HG03025 (cell line): ENCODE measurements around the gene MYO6.

Source experiments
- ATAC-seq: cut with Tn5 transposase; IDR thresholded peaks from one replicate; pipeline ENCODE4 v1.9.1; 2021; ENCODE audit warnings: mild to moderate bottlenecking, moderate library complexity; ENCODE audit not compliant: unreplicated experiment, low FRiP score

Gene MYO6

DNA sequence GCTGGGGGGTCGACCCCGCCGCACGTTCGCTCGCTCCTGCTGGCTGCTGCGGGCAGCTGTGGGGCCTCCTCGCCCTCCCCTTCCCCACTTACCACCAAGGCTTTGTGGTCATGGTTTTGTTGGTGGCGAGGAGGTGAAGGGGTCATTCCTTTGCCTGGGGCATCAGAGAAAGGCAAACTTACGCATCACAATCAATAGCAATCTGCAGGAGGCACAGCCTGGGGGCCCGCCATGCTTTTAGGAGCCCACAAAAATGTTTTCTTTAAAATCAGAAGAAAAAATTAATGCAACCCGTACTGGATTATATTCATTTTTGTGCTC lies 186.4 kb downstream of the MYO6 start:
- no peak for ATAC-seq

DNA sequence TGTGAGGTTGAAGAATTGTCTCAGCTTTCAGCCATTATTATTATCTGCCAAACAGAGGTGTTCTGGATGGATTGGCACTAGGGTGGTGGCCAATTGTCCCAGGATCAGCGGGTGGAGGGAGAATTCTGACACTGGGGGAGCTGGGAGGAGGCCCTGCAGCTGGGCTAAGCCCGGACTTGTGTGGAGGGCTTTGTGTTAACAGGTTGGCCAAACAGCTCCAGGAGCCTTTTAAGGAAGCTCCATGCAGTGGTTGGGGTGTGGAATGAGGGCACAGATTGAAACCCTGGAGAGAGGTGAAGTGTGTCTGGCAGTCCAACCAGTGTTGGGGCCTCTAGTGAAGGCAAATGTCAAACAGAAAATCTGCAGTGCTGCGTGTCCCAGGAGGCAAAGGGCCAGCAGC lies 187.6 kb downstream of the MYO6 start:
- ATAC-seq, result no peak

DNA sequence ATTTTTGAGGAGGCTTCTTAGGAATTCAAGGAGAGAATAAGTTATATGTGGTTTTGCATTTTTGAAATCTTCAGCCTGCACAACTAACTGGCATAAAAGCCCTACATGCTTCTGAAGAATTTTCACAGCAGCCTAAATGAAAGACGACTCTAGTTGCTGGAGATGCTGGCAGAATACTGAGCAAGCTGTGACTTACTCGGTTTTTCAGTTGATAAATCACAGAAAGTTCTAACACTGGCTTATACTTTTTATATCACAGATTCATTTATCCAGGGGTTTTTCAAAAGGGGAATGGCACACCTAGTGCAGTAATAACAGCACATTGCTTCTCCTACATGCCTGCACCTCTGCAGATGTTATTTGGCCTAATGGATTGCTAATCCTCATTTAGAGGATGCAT lies 188.8 kb downstream of the MYO6 start:
- ATAC-seq, result no peak

DNA sequence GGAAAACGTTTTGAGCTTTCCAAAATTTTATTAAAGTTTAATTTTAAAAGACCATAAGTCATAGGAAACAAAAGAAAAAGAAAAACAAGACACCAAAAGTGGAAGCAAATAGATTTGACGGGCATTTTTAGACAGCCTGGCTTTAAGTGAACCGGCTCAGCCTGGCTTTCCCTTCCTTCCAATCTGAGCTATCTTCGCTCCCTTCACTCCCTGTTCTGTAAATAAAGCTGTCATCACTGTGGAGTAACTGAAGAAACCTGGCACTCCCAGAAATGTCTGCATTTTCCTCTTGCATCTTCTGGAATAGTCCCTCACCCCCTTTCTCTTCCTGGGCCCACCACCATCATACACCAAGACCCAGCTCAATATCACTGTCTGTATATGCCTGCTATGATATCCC lies 191.5 kb downstream of the MYO6 start:
- no peak for ATAC-seq

DNA sequence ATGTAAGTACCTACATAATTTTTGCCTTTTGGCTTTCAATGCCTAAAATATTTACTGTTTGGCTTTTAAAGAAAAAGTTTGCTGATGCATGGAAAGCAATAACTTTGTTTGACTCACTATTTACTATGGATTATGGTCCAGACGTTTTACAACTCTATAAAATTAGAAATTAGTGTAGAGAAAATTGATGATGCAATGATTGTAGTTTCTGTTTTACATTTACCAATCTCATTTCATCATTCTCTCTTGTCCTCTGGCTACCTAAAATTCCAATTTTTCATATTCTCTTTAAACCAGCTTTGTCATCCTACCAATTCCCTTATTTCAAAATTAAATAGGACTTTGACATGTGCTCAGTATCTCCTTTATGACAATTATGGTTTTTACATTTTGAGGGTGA lies 192.5 kb downstream of the MYO6 start:
- no peak for ATAC-seq

DNA sequence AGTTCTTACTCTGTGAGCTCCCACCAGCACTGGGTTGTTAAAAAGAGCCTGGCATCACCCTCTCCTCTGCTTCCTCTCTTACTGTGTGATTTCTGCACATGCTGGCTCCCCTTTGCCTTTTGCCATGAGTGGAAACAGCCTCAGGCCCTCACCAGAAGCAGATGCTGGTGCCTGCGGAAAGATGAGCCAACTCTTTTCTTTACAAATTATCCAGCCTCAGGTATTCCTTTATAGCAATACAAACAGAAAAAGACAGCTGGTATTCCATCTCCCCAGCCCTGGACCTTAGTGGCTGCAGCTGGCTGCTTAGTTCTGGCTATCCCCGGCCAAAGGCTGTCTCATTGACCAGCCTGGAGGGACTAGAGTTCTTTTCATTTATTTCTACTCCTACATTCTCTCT lies 194.3 kb downstream of the MYO6 start:
- ATAC-seq, result no peak

DNA sequence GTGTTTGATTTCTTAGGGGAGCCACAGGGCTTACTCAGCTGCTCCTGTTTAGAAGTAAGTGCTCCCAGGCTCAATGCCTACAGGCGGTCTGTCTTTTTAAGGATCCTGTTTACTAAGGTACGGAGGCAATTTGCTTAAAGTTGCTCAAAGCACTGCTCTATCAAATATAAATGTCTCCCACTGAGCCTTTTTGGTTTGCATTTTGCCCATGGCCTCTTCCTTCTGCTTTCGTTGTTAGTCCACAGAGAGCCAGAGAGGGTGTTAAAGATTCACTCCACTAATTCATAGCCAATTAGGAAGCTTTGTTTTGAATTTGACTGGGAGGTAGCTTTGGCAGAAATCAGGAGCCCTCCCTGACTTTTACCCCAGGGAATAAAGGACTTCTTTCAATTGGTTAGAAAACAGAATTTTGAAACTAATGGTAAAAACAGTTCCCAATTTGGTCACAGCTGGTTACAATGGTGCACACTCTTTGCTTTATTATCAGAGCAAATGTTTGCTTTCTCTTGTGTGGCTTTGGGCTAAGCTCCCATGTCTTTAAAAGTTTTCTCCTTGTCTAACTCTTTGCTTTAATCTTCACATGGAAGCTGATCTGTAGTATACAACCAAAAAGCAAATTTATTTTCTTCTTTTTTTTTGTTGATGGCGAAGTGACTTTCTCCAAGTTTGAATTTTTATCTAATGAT lies 197.2 kb downstream of the MYO6 start:
- ATAC-seq, result no peak

DNA sequence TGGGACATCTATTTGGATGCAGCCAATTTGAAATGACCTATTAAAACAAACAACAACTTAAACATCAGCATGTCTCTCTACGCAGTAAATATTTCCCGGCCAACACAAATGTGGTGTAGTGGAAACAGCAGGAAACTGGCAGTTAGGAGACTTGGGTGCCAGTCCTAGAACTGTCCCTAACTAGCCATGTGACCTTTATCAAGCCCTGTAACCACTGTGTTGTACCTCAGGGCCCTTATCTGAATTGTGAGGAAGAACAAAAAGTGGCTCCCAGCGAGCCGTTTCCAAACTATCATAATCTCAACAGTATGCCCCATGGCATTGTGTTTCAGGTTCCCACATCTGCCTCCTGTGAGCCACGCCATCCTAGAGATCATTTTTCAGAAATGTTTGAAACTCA lies 198.9 kb downstream of the MYO6 start:
- no peak for ATAC-seq

DNA sequence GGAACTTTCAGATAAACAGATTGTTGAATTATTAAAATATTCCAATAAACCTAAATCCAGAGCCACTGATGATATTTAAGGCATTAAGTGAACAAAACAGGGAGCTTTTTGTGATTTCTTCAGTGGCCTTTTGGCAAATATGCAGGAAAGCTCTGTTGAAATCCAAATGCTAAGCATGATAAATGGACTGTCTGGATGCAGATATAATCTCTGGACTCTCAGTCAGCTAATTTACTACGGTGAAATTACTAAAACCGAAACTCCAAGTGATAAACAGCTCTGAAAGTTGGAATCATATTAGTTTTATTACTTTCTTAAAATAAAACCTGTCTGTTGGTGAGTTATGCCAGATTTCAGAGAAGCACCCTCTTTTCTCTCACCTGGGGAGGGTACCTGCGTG lies 203.1 kb downstream of the MYO6 start:
- ATAC-seq, result no peak

DNA sequence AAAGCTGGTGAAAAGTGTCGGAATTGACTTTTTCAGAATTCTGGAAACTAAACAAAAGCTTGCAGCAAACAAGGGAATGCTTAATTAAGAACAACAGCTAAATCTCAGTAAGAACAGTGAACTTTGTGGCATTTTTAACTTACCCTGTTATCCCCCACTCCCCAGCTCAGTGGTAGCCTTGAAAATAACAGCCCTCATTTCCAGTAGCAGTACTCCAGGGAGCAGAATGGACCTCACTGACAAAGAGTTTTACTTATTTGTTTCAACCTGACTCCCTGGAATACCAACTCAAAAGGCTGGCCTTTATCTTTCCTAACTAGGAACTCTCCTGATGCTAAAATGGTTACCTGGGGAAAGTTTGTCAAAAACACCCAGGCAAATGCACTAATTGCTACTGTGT lies 214.5 kb downstream of the MYO6 start:
- ATAC-seq, result no peak

DNA sequence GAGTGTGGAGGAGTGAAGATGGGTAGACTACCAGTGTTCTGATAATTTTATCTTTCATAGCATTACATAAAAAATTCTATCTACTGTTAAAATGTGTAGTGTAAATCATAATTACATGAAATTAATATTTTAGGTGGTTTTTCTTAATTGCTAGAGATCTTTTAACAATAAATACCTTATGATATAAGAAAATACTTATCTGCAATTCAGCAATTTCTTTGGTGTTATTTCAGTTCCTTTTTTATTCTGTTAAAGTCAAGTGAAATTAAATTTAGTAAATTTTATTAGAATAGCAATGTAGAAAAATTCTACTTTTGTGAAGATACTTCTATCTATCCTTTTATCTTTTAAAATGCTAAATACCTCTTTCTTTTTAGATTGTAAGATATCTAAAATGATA lies 219.1 kb downstream of the MYO6 start:
- no peak for ATAC-seq
